Type B pancreatic cell (in vitro differentiated cells): ENCODE data around the gene ULK4. TPM values are rescaled to one million over a fixed set of nuclear protein-coding genes. Genes with fewer than 3 reads are reported as not detected.

Source experiments
- DNase-seq: peaks from one replicate; pipeline ENCODE4 v3.0.0; 2021; ENCODE audit warnings: mixed read lengths; ENCODE audit not compliant: unreplicated experiment; ENCODE audit errors: extremely low spot score
- H3K27ac Mint-ChIP-seq: 2 replicates; pipeline ENCODE4 v1.8.0; 2021; ENCODE audit warnings: mild to moderate bottlenecking, mixed read lengths
- H3K27me3 Mint-ChIP-seq: 2 replicates; pipeline ENCODE4 v1.8.0; 2021; ENCODE audit warnings: mixed read lengths
- H3K36me3 Mint-ChIP-seq: 2 replicates; pipeline ENCODE4 v1.8.0; 2021; ENCODE audit warnings: mixed read lengths
- H3K4me1 Mint-ChIP-seq: one replicate; pipeline ENCODE4 v1.8.0; 2021; ENCODE audit warnings: mixed read lengths; ENCODE audit not compliant: unreplicated experiment
- H3K4me3 Mint-ChIP-seq: 2 replicates; pipeline ENCODE4 v1.8.0; 2021; ENCODE audit warnings: mild to moderate bottlenecking, mixed read lengths
- H3K9me3 Mint-ChIP-seq: 2 replicates; pipeline ENCODE4 v1.8.0; 2021; ENCODE audit warnings: mixed read lengths
- total RNA-seq: library from RNA; stranded (reverse); gene quantifications from 2 replicates; pipeline ENCODE4 v1.2.1, GENCODE V29; 2021; ENCODE audit warnings: low replicate concordance
- TF ChIP-seq, protein P1 (sequence below): fragments of 200-600 bp; sonication (generic); conservative IDR thresholded peaks from 2 replicates; pipeline ENCODE4 v1.5.0; 2021; ENCODE audit warnings: antibody characterized with exemption, mild to moderate bottlenecking

The ULK4 gene
- total RNA-seq, 1 donor from 2014 or later = 10.7 TPM

DNA sequence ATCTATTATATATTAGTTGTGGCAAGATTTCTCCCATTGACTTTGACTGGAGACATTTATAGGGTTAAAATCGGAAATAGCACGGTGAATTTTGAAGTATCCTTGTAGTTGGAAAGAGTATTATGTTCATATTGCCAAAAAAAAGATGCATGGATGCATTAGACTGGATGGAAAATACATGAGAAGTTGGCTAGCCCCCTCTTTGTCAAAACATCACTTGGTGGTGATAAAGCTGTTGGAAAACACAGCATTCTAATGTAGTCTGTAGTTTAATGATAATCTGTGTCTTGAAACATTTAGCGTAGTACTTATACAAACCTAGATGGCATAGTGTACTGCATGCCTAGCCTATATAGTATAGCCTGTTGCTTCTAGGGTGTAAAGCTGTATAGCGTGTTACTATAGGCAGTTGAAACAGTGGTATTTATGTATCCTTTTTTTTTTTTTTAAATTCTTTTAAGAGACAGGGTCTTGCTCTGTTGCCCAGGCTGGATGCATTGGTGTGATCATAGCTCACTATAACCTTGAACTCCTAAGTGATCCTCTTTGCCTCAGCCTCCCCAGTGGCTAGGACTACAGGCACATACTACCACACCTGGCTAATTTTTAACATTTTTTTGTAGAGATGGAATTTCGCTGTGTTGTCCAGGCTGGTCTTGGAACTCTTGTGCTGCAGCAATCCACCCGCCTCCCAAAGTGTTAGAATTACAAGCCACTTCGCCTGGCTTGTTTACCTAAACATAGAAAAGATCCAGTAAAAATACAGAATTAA is 740.8 kb downstream of the ULK4 start:
- peaks cover 39% of the 10 kb centered on the region for H3K4me1 Mint-ChIP-seq

GRCh38 chr3:41219424-41219823 is 742.5 kb downstream of the ULK4 start:
- H3K9me3 Mint-ChIP-seq = no peaks in the 10 kb centered on the region
- H3K4me1 Mint-ChIP-seq = peaks cover 48% of the 10 kb centered on the region
- H3K27ac Mint-ChIP-seq = no peak overlapping the region
- peaks cover 22% of the 10 kb centered on the region for H3K36me3 Mint-ChIP-seq
- TF ChIP-seq, protein P1, sequence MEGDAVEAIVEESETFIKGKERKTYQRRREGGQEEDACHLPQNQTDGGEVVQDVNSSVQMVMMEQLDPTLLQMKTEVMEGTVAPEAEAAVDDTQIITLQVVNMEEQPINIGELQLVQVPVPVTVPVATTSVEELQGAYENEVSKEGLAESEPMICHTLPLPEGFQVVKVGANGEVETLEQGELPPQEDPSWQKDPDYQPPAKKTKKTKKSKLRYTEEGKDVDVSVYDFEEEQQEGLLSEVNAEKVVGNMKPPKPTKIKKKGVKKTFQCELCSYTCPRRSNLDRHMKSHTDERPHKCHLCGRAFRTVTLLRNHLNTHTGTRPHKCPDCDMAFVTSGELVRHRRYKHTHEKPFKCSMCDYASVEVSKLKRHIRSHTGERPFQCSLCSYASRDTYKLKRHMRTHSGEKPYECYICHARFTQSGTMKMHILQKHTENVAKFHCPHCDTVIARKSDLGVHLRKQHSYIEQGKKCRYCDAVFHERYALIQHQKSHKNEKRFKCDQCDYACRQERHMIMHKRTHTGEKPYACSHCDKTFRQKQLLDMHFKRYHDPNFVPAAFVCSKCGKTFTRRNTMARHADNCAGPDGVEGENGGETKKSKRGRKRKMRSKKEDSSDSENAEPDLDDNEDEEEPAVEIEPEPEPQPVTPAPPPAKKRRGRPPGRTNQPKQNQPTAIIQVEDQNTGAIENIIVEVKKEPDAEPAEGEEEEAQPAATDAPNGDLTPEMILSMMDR = no peak
- H3K4me3 Mint-ChIP-seq = no peak overlapping the region
- DNase-seq = no peak
- H3K27me3 Mint-ChIP-seq = no peaks in the 10 kb centered on the region

More for the DNA sequence above, 740.8 kb downstream of the ULK4 start:
- TF ChIP-seq, protein P1 = no peak
- H3K4me3 Mint-ChIP-seq = no peak overlapping the region
- H3K27ac Mint-ChIP-seq = no peak overlapping the region
- H3K27me3 Mint-ChIP-seq = no peaks in the 10 kb centered on the region
- peaks cover 32% of the 10 kb centered on the region for H3K36me3 Mint-ChIP-seq
- H3K9me3 Mint-ChIP-seq = no peaks in the 10 kb centered on the region
- DNase-seq = no peak

DNA sequence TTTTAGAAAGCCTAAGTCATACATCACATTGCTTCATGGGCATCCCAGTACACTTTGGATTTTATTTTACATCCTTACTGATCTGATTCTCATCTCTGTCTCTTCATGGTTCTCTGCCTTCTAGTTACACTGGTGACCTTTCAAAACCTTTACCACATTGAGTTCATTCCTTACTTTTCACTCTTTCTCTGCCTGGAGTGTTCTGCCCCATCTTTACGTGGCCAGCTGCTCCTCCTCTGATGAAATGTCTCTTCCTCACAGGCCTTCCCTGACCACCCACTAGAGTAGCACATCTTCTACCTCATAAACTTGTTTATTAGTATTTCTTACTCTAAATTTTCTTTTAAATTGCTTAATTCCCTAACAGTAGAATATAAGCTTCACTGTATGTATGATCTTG is 744.9 kb downstream of the ULK4 start:
- no peak overlapping the region for H3K4me3 Mint-ChIP-seq
- TF ChIP-seq, protein P1 = no peak
- H3K36me3 Mint-ChIP-seq = peaks cover 26% of the 10 kb centered on the region
- peaks cover 64% of the 10 kb centered on the region for H3K4me1 Mint-ChIP-seq
- peaks cover 2% of the 10 kb centered on the region for H3K9me3 Mint-ChIP-seq
- H3K27ac Mint-ChIP-seq = no peak overlapping the region
- no peaks in the 10 kb centered on the region for H3K27me3 Mint-ChIP-seq
- DNase-seq = no peak

- Mint-ChIP-seq H3K27ac (no peak overlapping the region), H3K27me3 (no peaks in the 10 kb centered on the region), H3K9me3 (peaks cover 8% of the 10 kb centered on the region), H3K36me3 (peaks cover 27% of the 10 kb centered on the region), H3K4me3 (no peak overlapping the region), H3K4me1 (peaks cover 58% of the 10 kb centered on the region)
- DNase-seq = no peak
- TF ChIP-seq, protein P1 = no peak
Observed at GRCh38 chr3:41216422-41216821, 745.5 kb downstream of the ULK4 start.

DNA sequence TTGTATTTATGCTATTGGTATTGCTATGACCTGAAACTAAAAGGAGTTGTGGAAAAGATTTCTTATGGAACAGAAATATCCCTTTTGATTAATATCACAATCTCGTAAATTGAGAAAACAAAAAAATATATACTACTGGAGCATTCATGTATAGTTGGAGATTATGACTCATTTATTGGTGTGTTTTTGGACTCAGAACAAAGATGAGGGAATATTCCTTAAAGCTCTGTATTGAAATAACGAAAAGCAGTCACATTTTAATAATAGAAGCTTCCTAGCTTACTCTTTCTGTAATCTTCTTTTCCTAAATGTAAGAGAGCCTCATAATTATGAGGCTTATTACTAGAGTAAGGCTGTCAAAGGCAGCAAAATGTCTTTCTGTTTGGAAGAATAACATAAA is 748.3 kb downstream of the ULK4 start:
- H3K4me3 Mint-ChIP-seq = no peak overlapping the region
- TF ChIP-seq, protein P1 = no peak
- H3K9me3 Mint-ChIP-seq = peaks cover 19% of the 10 kb centered on the region
- peaks cover 32% of the 10 kb centered on the region for H3K36me3 Mint-ChIP-seq
- H3K27me3 Mint-ChIP-seq = no peaks in the 10 kb centered on the region
- peak overlapping the region; percentile 39 for H3K27ac Mint-ChIP-seq
- peaks cover 52% of the 10 kb centered on the region for H3K4me1 Mint-ChIP-seq
- DNase-seq = no peak
